Activated naive CD4-positive, alpha-beta T cell treated with anti-CD3 and anti-CD28 coated beads for 36 hours (primary cell): ENCODE data around the gene PDPK1. TPM values are rescaled to one million over a fixed set of nuclear protein-coding genes. Genes with fewer than 3 reads are reported as not detected.
A peak's percentile ranks its signal among the peaks of the same experiment; 100 is the strongest.

ENCODE experiments used
- CTCF ChIA-PET: fragments of 350-600 bp; sonication (Branson Sonifier 250); formaldehyde crosslinking; loops from one replicate; lab custom pipeline; 2021; ENCODE audit warnings: antibody characterized with exemption; lab: Charles Lee
- DNase-seq: peaks from one replicate; pipeline ENCODE4 v3.0.0-alpha.2; 2020
- H3K27ac Mint-ChIP-seq: one replicate; pipeline ENCODE4 v1.8.0; 2021; ENCODE audit warnings: mild to moderate bottlenecking, mixed read lengths
- H3K27me3 Mint-ChIP-seq: one replicate; pipeline ENCODE4 v1.8.0; 2021; ENCODE audit warnings: low read depth, mixed read lengths
- H3K36me3 Mint-ChIP-seq: one replicate; pipeline ENCODE4 v1.8.0; 2021; ENCODE audit warnings: low read depth, mixed read lengths
- H3K4me1 Mint-ChIP-seq: one replicate; pipeline ENCODE4 v1.8.0; 2021; ENCODE audit warnings: low read depth, mixed read lengths
- H3K4me3 Mint-ChIP-seq: one replicate; pipeline ENCODE4 v1.8.0; 2021; ENCODE audit warnings: mild to moderate bottlenecking, moderate library complexity, mixed read lengths
- H3K9me3 Mint-ChIP-seq: one replicate; pipeline ENCODE4 v1.8.0; 2021; ENCODE audit warnings: mixed read lengths
- intact Hi-C: fragments of 100-400 bp; cut with micrococcal nuclease; formaldehyde crosslinking; loops from one replicate; pipeline ENCODE4 v1.15.1; 2023
- total RNA-seq, 2 experiments: library from RNA; stranded (reverse); gene quantifications; one replicate each; pipeline ENCODE4 v1.2.3, GENCODE V29; 2021

PDPK1 gene
- total RNA-seq, 2 experiments from 2014 or later = 26.6 to 27.8 TPM

DNA sequence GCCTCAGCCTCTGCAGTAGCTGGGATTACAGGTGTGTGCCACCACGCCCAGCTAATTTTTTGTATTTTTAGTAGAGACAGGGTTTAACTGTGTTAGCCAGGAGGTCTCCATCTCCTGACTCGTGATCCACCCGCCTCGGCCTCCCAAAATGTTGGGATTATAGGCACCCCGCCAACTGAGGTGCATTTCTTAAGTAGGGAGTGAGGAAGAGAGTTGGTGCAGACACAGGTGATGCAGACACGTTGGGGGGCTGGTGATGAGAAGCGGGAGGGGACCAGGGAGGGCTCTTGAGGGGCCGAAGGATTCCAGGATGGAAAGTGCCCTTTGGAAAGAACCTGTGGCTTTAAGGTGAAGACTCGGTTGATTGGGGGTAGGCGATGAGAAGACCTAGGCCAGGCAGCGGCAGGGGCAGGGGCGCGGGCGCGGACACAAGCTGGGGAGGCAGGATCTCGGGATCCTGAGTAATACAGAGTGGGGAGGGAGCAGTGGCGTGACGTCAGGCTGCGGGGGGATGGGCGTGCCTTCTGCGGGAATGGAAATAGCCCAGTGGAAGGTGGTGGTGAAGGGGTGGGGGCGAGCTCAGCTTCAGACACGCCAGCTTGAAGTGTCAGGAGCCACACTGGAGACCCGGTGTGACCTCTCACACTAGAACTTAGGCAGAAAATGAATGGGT, 26.6 kb upstream of the PDPK1 start:
- no peak for DNase-seq
- CTCF ChIA-PET = interaction anchor here (1.5 kb wide), 1 partner anchor 10 kb away, joined by 4 read pairs; no protein-coding TSS in a partner anchor
- Mint-ChIP-seq H3K4me3 (no peak overlapping the region), H3K9me3 (no peaks in the 10 kb centered on the region), H3K36me3 (peaks cover 4% of the 10 kb centered on the region), H3K27me3 (no peaks in the 10 kb centered on the region), H3K27ac (no peak overlapping the region), H3K4me1 (peaks cover 25% of the 10 kb centered on the region)
- intact Hi-C loops = loop anchor here (5.0 kb wide), 2 partner anchors 161 to 211 kb away; partner anchors contain the start of gene PRSS27

DNA sequence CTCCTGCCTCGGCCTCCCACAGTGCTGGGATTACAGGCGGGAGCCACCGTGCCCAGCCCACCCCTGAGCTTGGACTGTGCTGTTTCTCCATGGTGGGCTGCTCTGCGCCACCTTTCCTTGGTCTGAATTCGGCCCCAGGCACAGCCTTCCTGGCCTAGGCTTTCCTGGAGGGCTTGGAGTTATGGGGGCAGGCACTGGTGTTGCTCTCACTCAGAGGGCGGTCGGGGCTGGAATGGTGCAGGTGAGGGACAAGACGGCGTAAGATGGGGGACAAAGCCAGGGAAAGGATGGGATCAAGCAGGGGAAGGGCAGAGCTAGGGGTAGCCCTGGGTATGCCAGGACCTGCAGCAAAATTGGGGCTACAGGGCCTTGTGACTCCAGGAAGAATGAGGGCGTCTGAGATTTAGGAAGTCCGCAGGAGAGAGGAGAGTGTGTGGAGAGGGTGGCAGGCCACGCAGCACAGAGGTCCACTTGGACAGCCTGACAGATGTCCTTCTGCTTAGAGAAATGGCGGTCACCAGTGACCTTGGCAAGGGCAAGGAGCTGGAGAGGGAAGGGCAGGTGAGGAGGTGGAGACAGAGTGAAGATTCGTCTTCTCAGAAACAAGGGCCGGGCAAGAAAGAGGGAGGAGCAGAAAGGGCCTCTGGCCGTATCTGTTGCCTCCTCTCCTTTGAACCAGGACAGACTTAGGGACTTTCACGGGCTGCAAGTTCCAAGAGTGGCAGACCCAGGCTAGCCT, 25.7 kb upstream of the PDPK1 start:
- Mint-ChIP-seq H3K36me3 (peaks cover 4% of the 10 kb centered on the region), H3K27ac (no peak overlapping the region), H3K27me3 (no peaks in the 10 kb centered on the region), H3K4me1 (peaks cover 34% of the 10 kb centered on the region), H3K9me3 (no peaks in the 10 kb centered on the region), H3K4me3 (peak overlapping the region; percentile 67)
- intact Hi-C loops = loop anchor here (2.0 to 5.0 kb wide), 3 partner anchors 83 to 210 kb away; partner anchors contain the start of genes CCNF and PRSS27
- DNase-seq = no peak
- CTCF ChIA-PET = interaction anchor here (0.5 to 1.5 kb wide), 2 partner anchors 11 to 98 kb away, joined by 3 to 4 read pairs; no protein-coding TSS in a partner anchor

DNA sequence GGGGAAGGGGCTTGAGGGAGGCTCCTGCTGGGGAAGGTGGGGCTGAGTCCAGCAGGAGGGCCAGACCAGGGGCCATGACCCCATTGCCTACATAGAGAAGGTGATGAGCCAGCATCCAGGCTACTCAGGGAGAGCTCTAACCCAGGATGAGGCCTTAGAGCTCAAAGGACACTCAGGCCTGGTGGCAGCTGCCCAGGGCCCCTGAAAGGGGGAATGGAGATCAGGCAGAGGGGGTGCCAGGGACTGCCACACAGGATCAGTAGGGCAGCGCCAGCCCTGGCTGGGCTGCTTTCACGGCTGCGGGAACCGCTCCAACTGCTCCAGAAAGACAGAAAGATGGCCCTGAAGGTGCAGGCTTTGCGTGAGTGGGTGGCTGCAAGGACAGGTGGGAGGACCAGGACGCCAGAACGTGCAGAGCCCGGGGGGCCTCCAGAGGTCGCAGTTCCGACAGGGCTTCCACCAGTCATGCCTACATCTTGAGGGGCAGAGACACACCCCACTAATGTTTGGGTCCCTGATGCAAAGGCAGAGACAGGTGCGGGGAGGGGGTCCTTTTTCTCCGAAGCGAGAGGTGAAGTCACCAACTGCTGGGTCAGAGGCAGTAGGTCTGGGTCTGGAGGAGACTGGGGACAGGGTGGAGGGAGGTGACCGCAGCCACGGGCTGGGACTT, 25.0 kb upstream of the PDPK1 start:
- CTCF ChIA-PET = interaction anchor here (0.5 to 0.7 kb wide), 2 partner anchors 24 to 99 kb away, joined by 3 read pairs; no protein-coding TSS in a partner anchor
- Mint-ChIP-seq H3K36me3 (peaks cover 4% of the 10 kb centered on the region), H3K9me3 (no peaks in the 10 kb centered on the region), H3K27me3 (no peaks in the 10 kb centered on the region), H3K27ac (peak overlapping the region; percentile 78), H3K4me1 (peaks cover 41% of the 10 kb centered on the region), H3K4me3 (peak overlapping the region; percentile 67)
- DNase-seq = no peak
- intact Hi-C loops = loop anchor here (1.0 to 5.0 kb wide), 5 partner anchors 19 to 290 kb away; partner anchors contain the start of genes CCNF, E4F1 and PRSS27

DNA sequence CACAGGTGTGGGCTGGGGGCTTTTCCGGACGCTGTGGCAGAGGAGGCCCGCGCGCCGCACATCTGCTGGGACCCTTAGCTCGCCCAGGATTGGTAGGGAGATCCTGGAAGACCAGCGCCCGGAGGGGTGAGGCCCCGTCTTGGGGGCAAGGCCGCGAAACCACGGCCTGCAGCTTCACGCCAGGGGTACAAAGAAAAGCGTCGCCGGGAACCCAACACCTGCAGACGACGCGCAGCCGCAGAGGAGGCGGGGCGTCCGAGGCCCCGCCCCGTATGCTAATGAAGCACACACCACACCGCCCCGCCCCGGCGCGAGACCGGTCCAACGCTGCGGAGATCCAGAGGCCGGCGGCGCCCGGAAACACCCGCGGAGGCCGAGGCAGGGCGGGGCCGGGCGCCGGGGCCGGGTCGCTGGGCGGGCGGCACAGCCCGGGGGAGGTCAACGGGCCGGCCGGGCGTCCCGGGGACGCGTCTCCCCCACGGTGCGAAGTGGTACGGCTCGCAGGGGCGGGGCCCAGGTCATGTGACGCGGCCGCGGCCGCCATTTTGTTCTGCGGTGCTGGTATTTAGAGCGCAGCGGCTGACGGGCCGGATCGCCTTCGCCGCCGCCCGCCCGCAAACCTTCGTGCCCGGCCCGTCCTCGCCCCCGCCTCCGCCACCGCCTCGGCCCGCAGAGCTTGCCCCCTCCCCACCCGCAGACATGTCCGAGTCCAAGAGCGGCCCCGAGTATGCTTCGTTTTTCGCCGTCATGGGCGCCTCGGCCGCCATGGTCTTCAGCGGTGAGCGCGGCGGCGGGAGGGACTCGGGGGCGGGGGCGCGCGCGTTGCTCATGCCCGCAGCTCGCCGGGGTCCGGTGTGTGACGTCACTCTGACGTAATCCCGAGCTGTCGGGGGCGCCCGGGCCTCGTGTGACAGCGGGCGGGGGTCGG, 24.2 kb upstream of the PDPK1 start, which contains the start of gene ATP6V0C:
Gene ATP6V0C, plus strand, starts transcription at position 548 of the 928 bp plus-strand sequence. Its CDS starts 152 bp downstream, at position 700.
- Mint-ChIP-seq H3K27me3 (no peaks in the 10 kb centered on the region), H3K4me1 (peaks cover 49% of the 10 kb centered on the region), H3K9me3 (no peaks in the 10 kb centered on the region), H3K4me3 (peak within 1 kb of the TSS; percentile 90), H3K36me3 (peaks cover 4% of the 10 kb centered on the region), H3K27ac (peak within 1 kb of the TSS; percentile 91)
- DNase-seq = peak; percentile 89
- intact Hi-C loops = loop anchor here (1.0 to 5.0 kb wide), 5 partner anchors 19 to 290 kb away; partner anchors contain the start of genes CCNF, E4F1 and PRSS27
- CTCF ChIA-PET = interaction anchor here (0.7 kb wide), 1 partner anchor 25 kb away, joined by 3 read pairs; no protein-coding TSS in a partner anchor

DNA sequence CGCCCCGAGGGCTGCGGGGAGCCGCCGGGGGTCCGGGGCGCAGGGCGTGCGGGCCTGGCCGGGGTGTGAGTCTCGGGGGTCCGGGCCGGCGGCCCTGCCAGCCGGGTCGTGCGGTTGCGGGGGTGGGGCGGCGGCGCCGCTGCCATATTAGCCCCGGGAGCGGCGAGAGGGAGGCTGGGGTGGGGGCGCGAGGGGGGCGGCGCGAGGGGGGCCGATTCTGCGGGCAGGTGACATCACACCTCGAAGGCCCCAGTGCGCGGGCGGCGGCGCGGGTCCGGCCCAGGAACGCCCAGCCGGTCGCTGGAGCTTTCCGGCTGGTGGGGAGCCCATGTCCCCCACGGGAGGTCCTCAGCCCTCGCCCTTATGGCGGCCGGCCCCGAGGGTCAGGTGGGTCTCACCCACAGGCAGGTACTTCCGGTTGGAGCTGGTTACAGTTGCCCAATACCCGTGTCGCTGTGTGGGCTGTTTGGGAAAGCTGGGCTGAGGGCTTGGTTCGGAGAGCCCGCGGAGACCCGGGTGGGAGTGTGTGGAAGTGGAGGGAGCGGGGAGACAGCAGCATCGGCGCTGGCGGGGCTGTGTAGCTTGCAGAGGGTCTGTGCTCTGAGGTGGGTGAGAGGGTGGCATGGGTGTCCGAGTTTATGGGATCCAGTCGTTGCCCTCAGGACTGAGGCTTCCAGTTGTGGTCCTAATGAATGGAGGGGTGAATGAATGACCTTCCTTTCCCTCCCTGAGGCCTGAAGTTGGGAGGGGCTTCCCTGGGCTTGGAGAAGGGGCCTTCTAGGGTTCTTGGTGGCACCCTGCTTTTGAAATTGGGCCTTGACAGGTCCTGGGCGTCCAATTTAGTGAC, 23.3 kb upstream of the PDPK1 start:
- Mint-ChIP-seq H3K36me3 (peaks cover 4% of the 10 kb centered on the region), H3K9me3 (no peaks in the 10 kb centered on the region), H3K4me1 (peaks cover 55% of the 10 kb centered on the region), H3K27me3 (no peaks in the 10 kb centered on the region), H3K27ac (peak overlapping the region; percentile 91), H3K4me3 (peak overlapping the region; percentile 90)
- CTCF ChIA-PET = interaction anchor here (0.7 kb wide), 1 partner anchor 13 kb away, joined by 3 read pairs; no protein-coding TSS in a partner anchor
- DNase-seq = peak; percentile 51
- intact Hi-C loops = loop anchor here (5.0 kb wide), 2 partner anchors 158 to 208 kb away; partner anchors contain the start of gene PRSS27

DNA sequence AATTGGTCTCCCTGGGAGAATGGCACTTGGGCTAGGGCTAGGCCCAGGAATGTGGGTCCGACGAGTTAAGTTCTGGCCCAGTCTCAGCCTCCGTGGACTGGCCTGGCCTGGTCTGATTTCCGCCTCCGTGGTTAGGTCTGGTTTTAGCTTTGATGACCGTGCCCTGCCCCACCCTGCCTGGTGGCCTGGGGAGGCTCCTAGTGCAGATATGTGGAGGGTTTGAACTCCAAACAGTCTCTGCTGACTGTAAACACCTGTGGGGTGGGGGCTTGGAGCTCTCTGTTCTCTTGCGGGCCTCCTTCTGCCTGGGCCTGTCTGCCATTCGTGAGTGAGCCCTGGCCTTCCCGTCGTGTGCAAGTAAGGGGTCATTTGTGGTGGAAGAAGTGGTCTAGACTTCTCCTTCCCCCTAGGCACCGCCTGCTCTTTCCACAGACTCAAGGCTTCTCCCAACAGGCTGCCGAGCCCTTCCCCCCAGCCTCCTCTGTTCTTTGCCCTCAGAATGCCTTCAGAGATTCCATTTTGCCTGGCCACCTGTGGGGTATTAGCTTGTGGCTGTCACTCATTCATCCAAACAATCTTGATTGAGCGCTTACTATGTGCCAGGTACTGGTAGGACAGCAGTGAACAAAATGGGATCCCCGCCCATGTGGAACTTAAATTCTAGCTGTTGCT, 22.5 kb upstream of the PDPK1 start:
- no peaks in the 10 kb centered on the region for H3K9me3 Mint-ChIP-seq
- no peaks in the 10 kb centered on the region for H3K27me3 Mint-ChIP-seq
- intact Hi-C loops = no loop called here
- H3K4me1 Mint-ChIP-seq = peaks cover 59% of the 10 kb centered on the region
- peak overlapping the region; percentile 91 for H3K27ac Mint-ChIP-seq
- H3K36me3 Mint-ChIP-seq = peaks cover 7% of the 10 kb centered on the region
- H3K4me3 Mint-ChIP-seq = peak overlapping the region; percentile 90
- no peak for DNase-seq
- CTCF ChIA-PET = interaction anchor here (0.7 kb wide), 1 partner anchor 14 kb away, joined by 3 read pairs; no protein-coding TSS in a partner anchor

DNA sequence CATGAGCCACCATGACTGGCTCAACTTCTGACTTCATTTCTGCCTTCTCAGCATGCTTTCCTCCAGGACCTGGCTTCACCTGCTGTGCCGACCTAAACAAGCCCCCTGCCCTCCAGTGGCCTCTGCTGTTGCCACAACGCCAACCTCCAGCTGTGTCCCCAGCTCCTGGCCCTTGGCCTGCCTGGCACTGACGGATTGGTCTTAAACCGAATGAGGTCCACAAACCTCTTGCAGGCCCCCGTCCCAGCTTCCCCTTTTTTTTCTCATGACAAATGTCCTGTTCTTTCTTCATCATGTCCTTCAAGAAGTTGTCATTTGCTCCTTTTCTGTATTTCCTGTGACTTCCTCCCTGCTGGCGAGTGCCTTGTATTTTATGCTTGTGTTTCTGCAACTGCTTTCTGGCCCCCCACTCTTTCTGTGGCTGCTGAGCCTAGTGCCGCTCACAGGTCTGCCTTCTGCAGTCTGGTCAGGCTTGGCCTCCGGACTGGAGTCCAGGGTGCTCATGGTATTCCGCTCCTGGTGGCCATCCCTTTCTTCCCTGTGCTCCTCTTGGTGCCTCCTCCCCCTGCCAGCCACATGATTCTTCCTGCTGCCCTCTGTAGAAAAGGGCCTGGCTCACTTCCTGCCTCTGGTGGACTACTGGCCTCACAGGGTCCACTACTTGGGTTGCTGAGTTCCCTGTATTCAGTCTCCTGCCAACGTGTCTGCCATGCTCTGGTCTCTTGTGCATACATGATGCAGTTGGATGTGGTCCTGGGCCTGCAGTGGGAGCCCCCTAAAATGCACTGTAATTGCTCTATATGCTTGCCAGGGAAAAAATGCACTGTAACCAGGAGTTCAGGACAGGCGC, 21.2 kb upstream of the PDPK1 start:
- Mint-ChIP-seq H3K27ac (peak overlapping the region; percentile 91), H3K4me1 (peaks cover 64% of the 10 kb centered on the region), H3K4me3 (no peak overlapping the region), H3K36me3 (peaks cover 7% of the 10 kb centered on the region), H3K9me3 (no peaks in the 10 kb centered on the region), H3K27me3 (no peaks in the 10 kb centered on the region)
- CTCF ChIA-PET = no interaction called here
- DNase-seq = no peak
- intact Hi-C loops = no loop called here

DNA sequence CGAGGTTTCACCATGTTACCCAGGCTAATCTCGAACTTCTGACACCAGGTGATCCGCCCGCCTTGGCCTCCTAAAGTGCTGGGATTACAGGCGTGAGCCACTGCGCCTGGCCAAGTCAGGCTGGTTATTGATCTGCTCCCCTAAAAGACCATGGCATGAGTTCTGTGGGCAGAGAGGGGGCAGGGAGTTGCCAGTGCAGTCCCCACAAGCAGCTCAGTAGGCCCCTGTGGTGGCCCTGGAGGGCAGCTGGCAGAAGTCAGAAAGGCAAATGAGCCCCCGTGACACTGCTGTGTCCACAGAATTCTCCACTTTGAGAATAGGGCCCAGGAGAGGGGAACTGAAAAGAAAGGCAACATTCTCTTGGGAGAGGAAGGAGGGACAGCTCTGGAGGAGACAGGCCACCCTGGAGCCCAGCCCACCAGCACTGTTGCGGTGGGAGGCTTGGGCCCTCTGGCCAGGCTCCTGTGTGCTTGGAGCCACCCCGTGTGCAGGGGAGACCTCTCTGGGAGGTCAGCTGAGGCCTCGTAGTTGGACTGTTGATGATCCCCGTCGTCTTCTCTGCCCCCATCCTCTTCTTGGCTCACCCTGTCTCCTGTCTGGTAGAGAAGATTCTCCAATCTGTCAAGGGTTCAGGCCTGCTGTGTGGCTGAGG, 19.7 kb upstream of the PDPK1 start:
- Mint-ChIP-seq H3K9me3 (no peaks in the 10 kb centered on the region), H3K27me3 (no peaks in the 10 kb centered on the region), H3K4me3 (no peak overlapping the region), H3K4me1 (peaks cover 59% of the 10 kb centered on the region), H3K27ac (no peak overlapping the region), H3K36me3 (peaks cover 7% of the 10 kb centered on the region)
- intact Hi-C loops = no loop called here
- no peak for DNase-seq
- CTCF ChIA-PET = interaction anchor here (0.5 kb wide), 1 partner anchor 493 kb away, joined by 3 read pairs; no protein-coding TSS in a partner anchor
